Naive thymus-derived CD4-positive, alpha-beta T cell (primary cell): ENCODE measurements around the gene FBXO48. TPM values are rescaled to one million over a fixed set of nuclear protein-coding genes. Genes with fewer than 3 reads are reported as not detected.

Experiments used
- ATAC-seq: fragments of 150-1000 bp; cut with Tn5 transposase; 2 replicates; pipeline ENCODE4 v1.10.0; 2021; ENCODE audit warnings: mild to moderate bottlenecking, moderate library complexity
- CTCF ChIA-PET: fragments of 350-600 bp; sonication (Branson Sonifier 250); formaldehyde crosslinking; loops from one replicate; lab custom pipeline; 2021; ENCODE audit warnings: antibody characterized with exemption; lab: Charles Lee
- POLR2A ChIA-PET: fragments of 350-600 bp; sonication (Branson Sonifier 250); formaldehyde crosslinking; loops from one replicate; lab custom pipeline; 2021; ENCODE audit warnings: antibody characterized with exemption, inconsistent platforms; lab: Charles Lee
- DNase-seq, 9 donors: peaks; one replicate each; pipeline versions ENCODE4 v3.0.0 to v3.0.0-alpha.2; 2020 to 2022; ENCODE audit warnings: mixed read lengths in 1 of 9
- H3K27ac ChIP-seq: one replicate; pipeline ENCODE4 v1.7.0; 2013; ENCODE audit warnings: mild to moderate bottlenecking, low read depth, low read length, moderate library complexity
- H3K27me3 ChIP-seq, 2 donors: one replicate each; pipeline ENCODE4 v1.7.0; 2013; ENCODE audit warnings: low read length in 2 of 2, mild to moderate bottlenecking in 2 of 2, moderate library complexity in 2 of 2; ENCODE audit not compliant: control insufficient read depth in 2 of 2, insufficient read depth in 2 of 2
- H3K36me3 ChIP-seq, 3 experiments: 1 replicate in 2 of 3; 2 replicates in 1 of 3; pipeline ENCODE4 v1.7.0; 2013; ENCODE audit warnings: low read length in 3 of 3, mild to moderate bottlenecking in 3 of 3, moderate library complexity in 1 of 3; ENCODE audit not compliant: insufficient read depth in 3 of 3, control insufficient read depth in 2 of 3
- H3K4me1 ChIP-seq, 2 donors: one replicate each; pipeline ENCODE4 v1.7.0; 2013; ENCODE audit warnings: low read length in 2 of 2, mild to moderate bottlenecking in 2 of 2, moderate library complexity in 1 of 2; ENCODE audit not compliant: control insufficient read depth in 2 of 2, insufficient read depth in 2 of 2
- H3K4me3 ChIP-seq: 2 replicates; pipeline ENCODE4 v1.7.0; 2013; ENCODE audit warnings: mild to moderate bottlenecking, low read length
- H3K9me3 ChIP-seq, 3 experiments: 1 replicate in 2 of 3; 2 replicates in 1 of 3; pipeline ENCODE4 v1.7.0; 2013; ENCODE audit warnings: low read length in 3 of 3; ENCODE audit not compliant: control insufficient read depth in 2 of 3
- H3K27ac Mint-ChIP-seq, 9 donors: one replicate each; pipeline ENCODE4 v1.8.0; 2020 to 2022; ENCODE audit warnings: mixed read lengths in 9 of 9, mild to moderate bottlenecking in 8 of 9, moderate library complexity in 5 of 9, inconsistent platforms in 2 of 9
- H3K27me3 Mint-ChIP-seq, 5 donors: one replicate each; pipeline ENCODE4 v1.8.0; 2021 to 2022; ENCODE audit warnings: mixed read lengths in 5 of 5, mild to moderate bottlenecking in 1 of 5
- H3K36me3 Mint-ChIP-seq, 5 donors: one replicate each; pipeline ENCODE4 v1.8.0; 2020 to 2022; ENCODE audit warnings: mixed read lengths in 5 of 5, mild to moderate bottlenecking in 3 of 5, inconsistent platforms in 1 of 5
- H3K4me1 Mint-ChIP-seq, 7 donors: one replicate each; pipeline ENCODE4 v1.8.0; 2020 to 2022; ENCODE audit warnings: mixed read lengths in 7 of 7, mild to moderate bottlenecking in 3 of 7, inconsistent platforms in 1 of 7
- H3K4me3 Mint-ChIP-seq, 10 donors: one replicate each; pipeline ENCODE4 v1.8.0; 2020 to 2022; ENCODE audit warnings: mild to moderate bottlenecking in 10 of 10, mixed read lengths in 10 of 10, moderate library complexity in 6 of 10, inconsistent platforms in 2 of 10
- H3K9me3 Mint-ChIP-seq, 11 donors: one replicate each; pipeline ENCODE4 v1.8.0; 2020 to 2022; ENCODE audit warnings: mixed read lengths in 11 of 11, mild to moderate bottlenecking in 4 of 11, inconsistent platforms in 1 of 11, moderate library complexity in 1 of 11
- intact Hi-C, 2 donors: fragments of 100-400 bp; cut with micrococcal nuclease; formaldehyde crosslinking; loops; one replicate each; pipeline ENCODE4 v1.15.1; 2023
- polyA plus RNA-seq, 2 donors: library from polyadenylated mRNA; unstranded; fragments of 300-500 nt; fragmentation: Illumina TruSeq; gene quantifications; one replicate each; pipeline ENCODE4 v1.2.3, GENCODE V29; 2021
- total RNA-seq, 6 experiments: library from RNA in 5 of 6; stranded (reverse) in 5 of 6; gene quantifications; 1 replicate in 5 of 6; 2 replicates in 1 of 6; pipeline ENCODE4 v1.2.3 and lab custom pipeline; 2021 to 2026

Gene FBXO48
- total and polyA plus RNA-seq, 7 experiments from 2014 or later, result 0.49 to 5.6 (median 1.3) TPM

- Mint-ChIP-seq H3K4me1 (peaks cover 10 to 49% (median 39%) of the 10 kb centered on the region in 7 donors), H3K36me3 (peaks cover 0 to 4% (median 2%) of the 10 kb centered on the region in 5 donors), H3K4me3 (peak overlapping the region in 7 of 10 donors; percentile 8 to 96 (median 94)), H3K9me3 (no peaks in the 10 kb centered on the region), H3K27ac (peak overlapping the region in 4 of 9 donors; percentile 28 to 97 (median 75)), H3K27me3 (no peaks in the 10 kb centered on the region)
- Histone ChIP-seq H3K27me3 (no peaks in the 10 kb centered on the region), H3K27ac (no peak overlapping the region), H3K36me3 (peaks cover 0 to 4% (median 0%) of the 10 kb centered on the region in 3 experiments), H3K4me1 (peaks cover 7 to 23% of the 10 kb centered on the region in 2 donors), H3K4me3 (no peak overlapping the region), H3K9me3 (no peaks in the 10 kb centered on the region)
- DNase-seq (no peak), ATAC-seq (no peak)
- CTCF ChIA-PET, result interaction anchor here (0.5 to 2.0 kb wide), 4 partner anchors 19 to 1140 kb away, joined by 3 to 11 read pairs (median 3); no protein-coding TSS in a partner anchor
- intact Hi-C loops, result loop anchor here (5.0 to 10.0 kb wide), 7 partner anchors 184 to 1346 kb away; partner anchors contain the start of genes AAK1 (in 1 of the 2), ARHGAP25 (in 1 of the 2), ETAA1 (in 1 of the 2) and GFPT1 (in 1 of the 2)
- POLR2A ChIA-PET, result interaction anchor here (1.1 to 3.3 kb wide), 3 partner anchors 299 to 969 kb away, joined by 3 to 7 read pairs (median 7); partner anchors contain the start of gene NFU1
Measured at GRCh38 chr2:68468801-68469200, 1.7 kb upstream of the FBXO48 start.

GRCh38 chr2:68466778-68467076 lies 367 bp downstream of the FBXO48 start:
- Mint-ChIP-seq H3K4me3 (peak overlapping the region; percentile 88 to 99 (median 94)), H3K27me3 (no peaks in the 10 kb centered on the region), H3K4me1 (peaks cover 10 to 55% (median 39%) of the 10 kb centered on the region in 7 donors), H3K36me3 (peaks cover 0 to 4% (median 0%) of the 10 kb centered on the region in 5 donors), H3K9me3 (no peaks in the 10 kb centered on the region), H3K27ac (peak overlapping the region; percentile 80 to 97 (median 89))
- POLR2A ChIA-PET, result interaction anchor here (0.8 to 3.3 kb wide), 12 partner anchors 13 to 441 kb away, joined by 3 to 8 read pairs (median 4); no protein-coding TSS in a partner anchor
- CTCF ChIA-PET, result interaction anchor here (0.8 to 5.7 kb wide), 10 partner anchors 14 to 458 kb away, joined by 3 to 76 read pairs (median 4); no protein-coding TSS in a partner anchor
- intact Hi-C loops, result loop anchor here (1.0 to 10.0 kb wide), 19 partner anchors 20 to 1826 kb away; partner anchors contain the start of genes PNO1 (in 2 of the 2), AAK1 (in 1 of the 2), ARHGAP25 (in 1 of the 2) and C1D (in 1 of the 2)
- H3K27ac ChIP-seq, result peak overlapping the region; percentile 89
- no peaks in the 10 kb centered on the region for H3K9me3 ChIP-seq
- no peaks in the 10 kb centered on the region for H3K27me3 ChIP-seq
- H3K36me3 ChIP-seq, result peaks cover 0 to 4% (median 0%) of the 10 kb centered on the region in 3 experiments
- ATAC-seq, result no peak
- peak in 2 of 9 donors; percentile 13 to 16 for DNase-seq
- peak overlapping the region; percentile 99 for H3K4me3 ChIP-seq
- H3K4me1 ChIP-seq, result peaks cover 7 to 23% of the 10 kb centered on the region in 2 donors

- ATAC-seq, result peak; percentile 15
- intact Hi-C loops, result loop anchor here (1.0 to 10.0 kb wide), 13 partner anchors 20 to 1826 kb away; partner anchors contain the start of genes AAK1 (in 1 of the 2), ARHGAP25 (in 1 of the 2), C1D (in 1 of the 2) and ETAA1 (in 1 of the 2)
- Mint-ChIP-seq H3K4me3 (peak overlapping the region; percentile 88 to 99 (median 94)), H3K4me1 (peaks cover 10 to 55% (median 39%) of the 10 kb centered on the region in 7 donors), H3K36me3 (peaks cover 0 to 4% (median 0%) of the 10 kb centered on the region in 5 donors), H3K27me3 (no peaks in the 10 kb centered on the region), H3K27ac (peak overlapping the region; percentile 80 to 97 (median 89)), H3K9me3 (no peaks in the 10 kb centered on the region)
- ChIA-PET POLR2A (interaction anchor here (0.8 to 3.3 kb wide), 10 partner anchors 46 to 442 kb away, joined by 3 to 8 read pairs (median 4); no protein-coding TSS in a partner anchor), CTCF (interaction anchor here (0.6 to 5.7 kb wide), 14 partner anchors 14 to 458 kb away, joined by 3 to 76 read pairs (median 4); no protein-coding TSS in a partner anchor)
- Histone ChIP-seq H3K27me3 (no peaks in the 10 kb centered on the region), H3K27ac (peak overlapping the region; percentile 89), H3K36me3 (peaks cover 0 to 4% (median 0%) of the 10 kb centered on the region in 3 experiments), H3K9me3 (no peaks in the 10 kb centered on the region), H3K4me1 (peaks cover 7 to 23% of the 10 kb centered on the region in 2 donors), H3K4me3 (peak overlapping the region; percentile 99)
- DNase-seq, result peak; percentile 16 to 81 (median 66)
Measured at GRCh38 chr2:68466361-68466777, 725 bp downstream of the FBXO48 start.

- Histone ChIP-seq H3K27ac (peak overlapping the region; percentile 89), H3K9me3 (no peaks in the 10 kb centered on the region), H3K36me3 (peaks cover 0 to 4% (median 0%) of the 10 kb centered on the region in 3 experiments), H3K27me3 (no peaks in the 10 kb centered on the region), H3K4me3 (peak overlapping the region; percentile 99), H3K4me1 (peaks cover 7 to 23% of the 10 kb centered on the region in 2 donors)
- H3K9me3 Mint-ChIP-seq, result no peaks in the 10 kb centered on the region
- H3K27ac Mint-ChIP-seq, result peak overlapping the region; percentile 63 to 97 (median 89)
- ChIA-PET CTCF (interaction anchor here (1.0 to 5.7 kb wide), 13 partner anchors 8 to 459 kb away, joined by 3 to 76 read pairs (median 7); no protein-coding TSS in a partner anchor), POLR2A (interaction anchor here (0.8 to 3.3 kb wide), 6 partner anchors 12 to 443 kb away, joined by 3 to 9 read pairs (median 6); no protein-coding TSS in a partner anchor)
- intact Hi-C loops, result loop anchor here (2.0 to 10.0 kb wide), 8 partner anchors 52 to 1350 kb away; partner anchors contain the start of genes AAK1 (in 1 of the 2), ARHGAP25 (in 1 of the 2), ETAA1 (in 1 of the 2) and GFPT1 (in 1 of the 2)
- DNase-seq (peak in 2 of 9 donors; percentile 30 to 36), ATAC-seq (no peak)
- peaks cover 10 to 55% (median 39%) of the 10 kb centered on the region in 7 donors for H3K4me1 Mint-ChIP-seq
- H3K4me3 Mint-ChIP-seq, result peak overlapping the region; percentile 88 to 99 (median 94)
- H3K36me3 Mint-ChIP-seq, result peaks cover 0 to 8% (median 0%) of the 10 kb centered on the region in 5 donors
- no peaks in the 10 kb centered on the region for H3K27me3 Mint-ChIP-seq
Measured at GRCh38 chr2:68465081-68465916, 1.8 kb downstream of the FBXO48 start.

- intact Hi-C loops, result loop anchor here (2.0 to 10.0 kb wide), 8 partner anchors 52 to 1350 kb away; partner anchors contain the start of genes AAK1 (in 1 of the 2), ARHGAP25 (in 1 of the 2), ETAA1 (in 1 of the 2) and GFPT1 (in 1 of the 2)
- peak overlapping the region in 1 of 10 donors; percentile 9 for H3K4me3 Mint-ChIP-seq
Measured at GRCh38 chr2:68464651-68465050, 2.4 kb downstream of the FBXO48 start.

More at GRCh38 chr2:68464651-68465050, 2.4 kb downstream of the FBXO48 start:
- Mint-ChIP-seq H3K36me3 (peaks cover 0 to 8% (median 0%) of the 10 kb centered on the region in 5 donors), H3K27ac (peak overlapping the region in 5 of 9 donors; percentile 28 to 90 (median 50)), H3K27me3 (no peaks in the 10 kb centered on the region), H3K4me1 (peaks cover 10 to 51% (median 40%) of the 10 kb centered on the region in 7 donors), H3K9me3 (peaks cover 0 to 2% (median 0%) of the 10 kb centered on the region in 11 donors)
- ChIA-PET CTCF (interaction anchor here (1.1 to 5.7 kb wide), 16 partner anchors 9 to 460 kb away, joined by 3 to 76 read pairs (median 8); no protein-coding TSS in a partner anchor), POLR2A (interaction anchor here (0.6 to 2.2 kb wide), 4 partner anchors 11 to 273 kb away, joined by 3 to 9 read pairs (median 5); no protein-coding TSS in a partner anchor)
- ATAC-seq (no peak), DNase-seq (no peak)
- H3K9me3 ChIP-seq, result no peaks in the 10 kb centered on the region
- H3K36me3 ChIP-seq, result peaks cover 0 to 4% (median 0%) of the 10 kb centered on the region in 3 experiments
- H3K4me3 ChIP-seq, result no peak overlapping the region
- H3K4me1 ChIP-seq, result peaks cover 7 to 23% of the 10 kb centered on the region in 2 donors
- H3K27me3 ChIP-seq, result no peaks in the 10 kb centered on the region
- no peak overlapping the region for H3K27ac ChIP-seq
